ENCODE results near the gene ZMIZ2. TPM values are rescaled to one million over a fixed set of nuclear protein-coding genes. Genes with fewer than 3 reads are reported as not detected.

ZMIZ2 gene
- polyA plus RNA-seq, 3 donors, result 1.9 to 72.8 (median 3.3) TPM

GRCh38 chr7:44727158-44727936, 21.3 kb upstream of the ZMIZ2 start:
- peaks cover 6 to 9% of the 10 kb centered on the region in 2 donors for H3K4me1 ChIP-seq (ENCODE audit: control insufficient read depth in 1 of 2, insufficient read depth in 2 of 2, low read length in 2 of 2)
- 30% methylated on average over 2 of the region's 6 CpGs for WGBS (ENCODE audit: insufficient coverage)
- Mint-ChIP-seq H3K36me3 (no peaks in the 10 kb centered on the region), H3K4me3 (peak overlapping the region in 1 of 2 donors; percentile 78), H3K4me1 (peaks cover 8% of the 10 kb centered on the region), H3K9me3 (peaks cover 0 to 5% (median 0%) of the 10 kb centered on the region in 7 donors), H3K27me3 (ENCODE audit: low read depth in 3 of 3) (peaks cover 0 to 1% (median 0%) of the 10 kb centered on the region in 3 donors), H3K27ac (peak overlapping the region; percentile 49 to 81 (median 73))
- H3K27ac ChIP-seq (ENCODE audit: low read depth in 1 of 2, low read length in 2 of 2), result peak overlapping the region in 1 of 2 donors; percentile 43
- peak in 1 of 3 donors; percentile 24 for DNase-seq
- no peaks in the 10 kb centered on the region for H3K79me2 ChIP-seq (ENCODE audit: insufficient read depth, low read length)
- no peaks in the 10 kb centered on the region for H3K27me3 ChIP-seq (ENCODE audit: control insufficient read depth in 2 of 2, insufficient read depth in 2 of 2, low read length in 2 of 2)
- H3K9ac ChIP-seq (ENCODE audit: insufficient read depth, low read length, poor library complexity, severe bottlenecking), result no peak overlapping the region
- peak overlapping the region; percentile 11 for H3K4me2 ChIP-seq (replicated peaks; ENCODE audit: extremely low read depth, low read length, poor library complexity, severe bottlenecking)
- no peaks in the 10 kb centered on the region for H3K9me3 ChIP-seq (replicated peaks in 1 of 2; ENCODE audit: control insufficient read depth in 1 of 2, insufficient read depth in 1 of 2, low read length in 2 of 2)
- H3K36me3 ChIP-seq (replicated peaks in 1 of 2; ENCODE audit: control insufficient read depth in 1 of 2, insufficient read depth in 2 of 2, low read length in 2 of 2), result no peaks in the 10 kb centered on the region
- no peak overlapping the region for H3K4me3 ChIP-seq (replicated peaks in 1 of 3; ENCODE audit: low read depth in 2 of 3, low read length in 3 of 3)
- intact Hi-C loops (cut with micrococcal nuclease), result no loop called here
- H4K20me1 ChIP-seq (ENCODE audit: insufficient read depth, low read length), result no peaks in the 10 kb centered on the region
- no peak for TF ChIP-seq CTCF (IDR thresholded peaks at IDR 0.05)
- H2AFZ ChIP-seq (ENCODE audit: insufficient read depth, low read depth, low read length, poor library complexity, severe bottlenecking), result peak overlapping the region; percentile 60

DNA sequence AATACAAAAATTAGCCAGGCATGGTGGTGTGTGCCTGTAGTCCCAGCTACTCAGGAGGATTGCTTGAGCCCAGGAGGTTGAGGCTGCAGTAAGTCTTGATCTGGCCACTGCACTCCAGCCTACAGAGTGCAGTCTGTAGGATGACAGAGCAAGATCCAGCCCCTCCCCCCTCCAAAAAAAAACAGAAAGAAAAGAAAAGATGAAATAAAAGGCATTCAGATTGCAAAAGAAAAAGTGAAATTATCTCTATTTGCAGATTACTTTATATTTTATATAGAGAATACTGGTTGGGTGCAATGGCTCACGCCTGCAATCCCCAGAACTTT, 20.7 kb upstream of the ZMIZ2 start:
- Mint-ChIP-seq H3K27me3 (ENCODE audit: low read depth in 3 of 3) (peaks cover 0 to 1% (median 0%) of the 10 kb centered on the region in 3 donors), H3K9me3 (peaks cover 0 to 5% (median 0%) of the 10 kb centered on the region in 7 donors), H3K4me1 (peaks cover 8% of the 10 kb centered on the region), H3K27ac (no peak overlapping the region), H3K4me3 (no peak overlapping the region), H3K36me3 (no peaks in the 10 kb centered on the region)
- no peaks in the 10 kb centered on the region for H3K27me3 ChIP-seq (ENCODE audit: control insufficient read depth in 2 of 2, insufficient read depth in 2 of 2, low read length in 2 of 2)
- no peaks in the 10 kb centered on the region for H3K79me2 ChIP-seq (ENCODE audit: insufficient read depth, low read length)
- no peak overlapping the region for H3K4me3 ChIP-seq (replicated peaks in 1 of 3; ENCODE audit: low read depth in 2 of 3, low read length in 3 of 3)
- H3K27ac ChIP-seq (ENCODE audit: low read depth in 1 of 2, low read length in 2 of 2), result no peak overlapping the region
- H3K9ac ChIP-seq (ENCODE audit: insufficient read depth, low read length, poor library complexity, severe bottlenecking), result no peak overlapping the region
- DNase-seq, result no peak
- TF ChIP-seq CTCF (IDR thresholded peaks at IDR 0.05), result no peak
- H4K20me1 ChIP-seq (ENCODE audit: insufficient read depth, low read length), result no peaks in the 10 kb centered on the region
- peaks cover 6 to 9% of the 10 kb centered on the region in 2 donors for H3K4me1 ChIP-seq (ENCODE audit: control insufficient read depth in 1 of 2, insufficient read depth in 2 of 2, low read length in 2 of 2)
- no peaks in the 10 kb centered on the region for H3K36me3 ChIP-seq (replicated peaks in 1 of 2; ENCODE audit: control insufficient read depth in 1 of 2, insufficient read depth in 2 of 2, low read length in 2 of 2)
- no peak overlapping the region for H3K4me2 ChIP-seq (replicated peaks; ENCODE audit: extremely low read depth, low read length, poor library complexity, severe bottlenecking)
- WGBS (ENCODE audit: insufficient coverage), result no CpG with 5 or more reads among the region's 1 CpG
- H3K9me3 ChIP-seq (replicated peaks in 1 of 2; ENCODE audit: control insufficient read depth in 1 of 2, insufficient read depth in 1 of 2, low read length in 2 of 2), result no peaks in the 10 kb centered on the region
- intact Hi-C loops (cut with micrococcal nuclease), result no loop called here
- H2AFZ ChIP-seq (ENCODE audit: insufficient read depth, low read depth, low read length, poor library complexity, severe bottlenecking), result no peak overlapping the region
